Measurements from ENCODE around the gene GLI1.
"Not testable (repeated sequence)": the region's sequence is repeated elsewhere in the genome, so short reads cannot be mapped to it uniquely, and the experiment has no call there.

Gene GLI1

DNA sequence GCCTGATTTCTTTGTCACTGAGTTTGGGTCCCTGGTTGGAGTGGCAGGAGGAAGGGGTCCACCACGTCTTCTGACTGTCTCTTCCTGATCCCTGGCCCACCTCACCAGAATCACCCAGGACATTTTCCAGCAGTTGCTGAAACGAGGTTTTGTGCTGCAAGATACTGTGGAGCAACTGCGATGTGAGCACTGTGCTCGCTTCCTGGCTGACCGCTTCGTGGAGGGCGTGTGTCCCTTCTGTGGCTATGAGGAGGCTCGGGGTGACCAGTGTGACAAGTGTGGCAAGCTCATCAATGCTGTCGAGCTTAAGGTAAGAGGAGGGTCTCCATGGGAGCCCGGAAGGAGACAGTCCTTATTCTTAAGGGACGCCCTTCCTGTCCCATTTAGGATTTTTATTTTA, 40.6 kb downstream of the GLI1 start:
- no peak for DNase-seq

GRCh38 chr12:57502311-57502969, 42.9 kb downstream of the GLI1 start:
- DNase-seq: not testable (repeated sequence)

DNA sequence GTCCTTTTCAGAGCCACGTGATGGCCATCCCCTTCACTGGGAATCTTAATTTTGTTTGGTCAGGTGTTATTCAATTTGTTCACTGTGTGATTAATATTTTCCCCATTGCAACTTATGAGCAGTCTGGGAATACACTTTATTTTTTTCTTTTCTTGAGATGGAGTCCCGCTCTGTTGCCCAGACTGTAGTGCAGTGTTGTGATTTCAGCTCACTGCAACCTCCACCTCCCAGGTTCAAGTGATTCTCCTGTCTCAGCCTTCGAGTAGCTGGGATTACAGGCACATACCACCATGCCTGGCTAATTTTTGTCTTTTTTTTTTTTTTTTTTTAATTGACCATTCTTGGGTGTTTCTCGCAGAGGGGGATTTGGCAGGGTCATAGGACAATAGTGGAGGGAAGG, 47.0 kb downstream of the GLI1 start:
- not testable (repeated sequence) for DNase-seq

- not testable (repeated sequence) for DNase-seq
Measured at GRCh38 chr12:57507796-57508195, 48.2 kb downstream of the GLI1 start.

DNA sequence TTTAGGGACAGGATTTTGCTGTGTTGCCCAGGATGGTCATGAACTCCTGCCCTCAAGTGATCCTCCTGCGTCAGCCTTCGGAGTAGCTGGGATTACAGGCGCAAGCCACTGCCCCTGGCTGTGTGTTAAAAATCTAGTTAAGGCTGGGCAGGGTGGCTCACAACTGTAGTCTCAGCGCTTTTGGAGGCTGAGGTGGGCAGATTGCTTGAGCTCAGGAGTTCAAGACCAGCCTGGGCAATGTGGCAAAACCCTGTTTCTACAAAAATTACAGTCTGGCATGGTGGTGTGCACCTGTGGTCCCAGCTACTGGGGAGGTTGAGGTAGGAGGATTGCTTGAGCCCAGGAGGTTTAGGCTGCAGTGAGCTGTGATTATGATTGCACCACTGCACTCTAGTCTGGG, 51.6 kb downstream of the GLI1 start:
- DNase-seq: no peak

DNA sequence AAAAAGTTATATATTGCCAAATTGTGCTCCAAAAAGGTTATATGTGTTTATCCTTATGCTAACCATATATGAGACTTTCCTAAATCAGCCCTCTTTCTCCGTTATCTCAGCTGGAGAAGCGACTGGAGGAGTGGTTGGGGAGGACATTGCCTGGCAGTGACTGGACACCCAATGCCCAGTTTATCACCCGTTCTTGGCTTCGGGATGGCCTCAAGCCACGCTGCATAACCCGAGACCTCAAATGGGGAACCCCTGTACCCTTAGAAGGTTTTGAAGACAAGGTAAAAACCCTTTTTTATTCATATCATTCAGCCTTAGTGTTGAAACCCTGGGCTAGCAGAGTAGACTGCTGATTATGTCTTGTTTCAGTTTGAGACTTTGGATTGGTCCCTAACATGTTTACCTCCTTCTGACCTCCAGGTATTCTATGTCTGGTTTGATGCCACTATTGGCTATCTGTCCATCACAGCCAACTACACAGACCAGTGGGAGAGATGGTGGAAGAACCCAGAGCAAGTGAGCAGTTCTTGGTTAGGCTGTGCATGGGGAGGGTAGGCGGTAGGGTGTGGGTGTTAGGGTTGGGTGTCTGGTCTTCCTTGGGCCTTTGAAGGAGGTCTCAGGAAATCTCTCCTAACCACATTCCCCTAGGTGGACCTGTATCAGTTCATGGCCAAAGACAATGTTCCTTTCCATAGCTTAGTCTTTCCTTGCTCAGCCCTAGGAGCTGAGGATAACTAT, 52.2 kb downstream of the GLI1 start:
- no peak for DNase-seq

DNA sequence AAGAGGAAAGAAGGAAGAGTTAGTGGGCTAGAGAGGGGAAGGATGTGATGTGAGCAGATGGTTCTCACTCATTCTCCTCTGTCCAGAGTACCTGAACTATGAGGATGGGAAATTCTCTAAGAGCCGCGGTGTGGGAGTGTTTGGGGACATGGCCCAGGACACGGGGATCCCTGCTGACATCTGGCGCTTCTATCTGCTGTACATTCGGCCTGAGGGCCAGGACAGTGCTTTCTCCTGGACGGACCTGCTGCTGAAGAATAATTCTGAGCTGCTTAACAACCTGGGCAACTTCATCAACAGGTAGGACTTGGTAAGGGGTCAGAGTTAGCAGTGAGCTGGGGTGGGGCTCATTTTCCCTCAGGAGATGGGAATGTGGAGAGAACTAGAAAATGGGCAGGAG, 53.1 kb downstream of the GLI1 start:
- DNase-seq: no peak

DNA sequence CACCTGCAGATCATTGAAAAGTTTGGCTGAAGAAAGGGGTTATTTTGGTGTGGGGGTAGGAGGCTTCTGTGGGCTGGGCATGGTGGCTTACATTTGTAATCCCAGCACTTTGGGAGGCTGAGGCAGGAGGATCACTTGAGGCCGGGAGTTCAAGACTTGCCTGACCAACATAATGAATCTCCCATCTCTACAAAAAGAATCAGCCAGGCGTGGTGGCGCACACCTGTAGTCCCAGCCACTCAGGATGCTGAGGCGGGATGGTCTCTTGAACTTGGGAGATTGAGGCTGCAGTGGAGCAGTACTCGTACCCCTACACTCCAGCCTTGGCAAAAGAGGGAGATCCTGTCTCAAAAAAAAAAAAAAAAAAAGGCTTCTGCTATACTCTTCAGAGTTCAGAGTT, 53.7 kb downstream of the GLI1 start:
- DNase-seq: no peak

DNA sequence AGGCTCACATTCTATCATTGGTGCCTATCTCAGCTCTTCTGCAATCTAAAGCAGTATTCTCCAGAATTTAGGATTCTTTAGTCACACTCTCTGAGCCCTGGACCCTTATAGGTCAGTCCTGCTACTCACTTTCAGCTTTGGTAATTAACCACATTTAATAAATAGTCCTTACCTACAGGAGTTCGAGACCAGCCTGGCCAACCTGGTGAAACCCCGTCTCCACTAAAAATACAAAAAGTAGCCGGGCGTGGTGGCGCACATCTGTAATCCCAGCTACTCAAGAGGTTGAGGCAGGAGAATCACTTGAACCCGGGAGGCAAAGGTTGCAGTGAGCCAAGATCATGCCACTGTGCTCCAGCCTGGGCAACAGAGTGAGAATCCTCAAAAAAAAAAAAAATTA, 54.1 kb downstream of the GLI1 start:
- not testable (repeated sequence) for DNase-seq

DNA sequence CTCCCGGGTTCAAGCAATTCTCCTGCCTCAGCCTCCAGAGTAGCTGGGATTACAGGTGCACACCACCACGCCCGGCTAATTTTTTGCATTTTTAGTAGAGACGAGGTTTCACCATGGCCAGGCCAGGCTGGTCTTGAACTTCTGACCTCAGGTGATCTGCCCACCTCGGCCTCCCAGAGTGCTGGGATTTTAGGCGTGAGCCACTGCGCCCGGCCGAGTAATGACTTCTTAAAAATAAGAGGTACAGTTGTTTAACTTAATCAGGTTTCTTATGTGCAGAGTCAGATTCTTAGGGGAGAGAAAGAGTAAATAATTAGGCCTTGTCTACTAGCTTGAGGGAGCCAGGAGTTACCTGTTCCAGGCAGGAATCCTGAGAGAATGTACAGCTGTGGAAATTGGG, 54.7 kb downstream of the GLI1 start:
- not testable (repeated sequence) for DNase-seq

DNA sequence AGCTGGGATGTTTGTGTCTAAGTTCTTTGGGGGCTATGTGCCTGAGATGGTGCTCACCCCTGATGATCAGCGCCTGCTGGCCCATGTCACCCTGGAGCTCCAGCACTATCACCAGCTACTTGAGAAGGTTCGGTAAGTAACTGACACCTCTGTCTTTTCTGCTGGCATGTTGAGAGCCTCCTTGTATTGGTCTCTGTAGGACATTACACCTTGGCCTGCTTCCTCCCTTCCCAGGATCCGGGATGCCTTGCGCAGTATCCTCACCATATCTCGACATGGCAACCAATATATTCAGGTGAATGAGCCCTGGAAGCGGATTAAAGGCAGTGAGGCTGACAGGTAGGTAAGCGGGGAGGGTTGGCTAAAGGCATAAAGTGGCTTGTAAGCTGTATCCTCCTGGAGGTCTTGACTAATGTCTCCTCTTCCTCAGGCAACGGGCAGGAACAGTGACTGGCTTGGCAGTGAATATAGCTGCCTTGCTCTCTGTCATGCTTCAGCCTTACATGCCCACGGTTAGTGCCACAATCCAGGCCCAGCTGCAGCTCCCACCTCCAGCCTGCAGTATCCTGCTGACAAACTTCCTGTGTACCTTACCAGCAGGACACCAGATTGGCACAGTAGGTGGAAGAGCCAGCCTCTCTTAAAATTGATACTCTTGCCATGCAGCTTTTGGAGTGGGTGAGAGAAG, 55.3 kb downstream of the GLI1 start:
- DNase-seq: no peak

- no peak for DNase-seq
Measured at GRCh38 chr12:57515408-57515933, 55.9 kb downstream of the GLI1 start.

DNA sequence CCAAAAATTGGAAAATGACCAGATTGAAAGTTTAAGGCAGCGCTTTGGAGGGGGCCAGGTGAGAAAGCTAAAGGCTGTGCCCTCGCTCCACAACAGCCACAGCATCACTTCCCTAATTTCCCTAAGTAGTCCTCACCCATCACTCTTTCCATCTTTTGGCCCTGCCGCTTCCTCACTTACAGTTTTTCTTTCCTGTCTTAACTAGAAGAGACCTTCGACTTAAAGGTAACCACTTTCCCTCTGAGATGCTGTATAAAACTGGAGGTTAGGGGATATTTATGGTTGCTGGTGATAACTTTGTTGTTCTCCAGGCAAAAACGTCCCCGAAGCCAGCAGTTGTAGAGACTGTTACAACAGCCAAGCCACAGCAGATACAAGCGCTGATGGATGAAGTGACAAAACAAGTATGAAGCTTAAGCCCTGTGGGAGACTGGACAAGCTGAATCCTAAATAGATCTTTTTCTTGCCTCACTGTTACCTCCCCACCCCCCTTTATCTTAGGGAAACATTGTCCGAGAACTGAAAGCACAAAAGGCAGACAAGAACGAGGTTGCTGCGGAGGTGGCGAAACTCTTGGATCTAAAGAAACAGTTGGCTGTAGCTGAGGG, 56.5 kb downstream of the GLI1 start:
- DNase-seq: no peak

- no peak for DNase-seq
Measured at GRCh38 chr12:57516617-57517153, 57.1 kb downstream of the GLI1 start.

GRCh38 chr12:57517187-57517586, 57.6 kb downstream of the GLI1 start:
- DNase-seq: no peak

- DNase-seq: not testable (repeated sequence)
Measured at GRCh38 chr12:57517718-57518117, 58.1 kb downstream of the GLI1 start.

- no peak for DNase-seq
Measured at GRCh38 chr12:57518176-57518919, 58.8 kb downstream of the GLI1 start.

DNA sequence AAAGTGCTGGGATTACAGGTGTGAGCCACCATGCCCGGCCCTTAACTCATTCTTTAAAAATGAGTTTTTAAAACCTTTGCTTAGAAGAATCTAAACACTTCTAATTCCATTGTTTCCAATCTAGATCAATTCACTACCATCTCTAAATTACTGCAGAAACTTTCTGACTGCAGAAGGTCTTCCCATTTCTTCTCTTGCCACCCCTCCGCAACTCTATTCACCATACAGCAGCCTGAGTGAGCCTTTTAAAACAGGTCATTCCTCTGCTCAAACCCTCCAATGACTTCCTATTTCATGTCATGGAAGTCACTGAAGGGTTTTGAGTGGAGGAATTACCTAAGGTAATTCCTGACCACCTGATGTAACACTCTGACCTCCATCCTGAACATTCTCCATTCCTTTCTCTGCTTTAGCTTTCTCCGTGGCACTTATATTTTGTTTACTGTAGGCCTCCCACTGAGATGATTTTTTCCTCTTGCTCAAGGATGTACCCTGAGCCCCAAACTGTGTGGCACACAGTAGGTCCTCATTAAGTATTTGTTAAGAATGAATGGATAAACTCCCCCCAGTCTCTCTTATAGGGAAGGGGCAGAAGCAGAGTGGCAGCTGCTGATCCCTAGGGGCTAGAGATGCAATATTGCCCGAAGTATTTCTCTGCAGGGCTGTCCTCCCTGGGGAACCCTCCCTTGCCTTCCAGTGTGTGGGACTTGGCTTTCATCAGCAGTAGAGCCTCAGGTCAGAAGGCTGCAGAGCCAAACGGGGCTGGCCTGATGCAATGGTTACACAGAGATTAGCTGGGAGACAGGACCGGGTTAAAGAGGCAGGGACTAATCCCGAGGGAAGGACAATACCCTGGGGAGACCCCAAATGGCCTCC, 59.6 kb downstream of the GLI1 start:
- DNase-seq: no peak

GRCh38 chr12:57519796-57520052, 60.1 kb downstream of the GLI1 start:
- DNase-seq: peak; percentile 32

DNA sequence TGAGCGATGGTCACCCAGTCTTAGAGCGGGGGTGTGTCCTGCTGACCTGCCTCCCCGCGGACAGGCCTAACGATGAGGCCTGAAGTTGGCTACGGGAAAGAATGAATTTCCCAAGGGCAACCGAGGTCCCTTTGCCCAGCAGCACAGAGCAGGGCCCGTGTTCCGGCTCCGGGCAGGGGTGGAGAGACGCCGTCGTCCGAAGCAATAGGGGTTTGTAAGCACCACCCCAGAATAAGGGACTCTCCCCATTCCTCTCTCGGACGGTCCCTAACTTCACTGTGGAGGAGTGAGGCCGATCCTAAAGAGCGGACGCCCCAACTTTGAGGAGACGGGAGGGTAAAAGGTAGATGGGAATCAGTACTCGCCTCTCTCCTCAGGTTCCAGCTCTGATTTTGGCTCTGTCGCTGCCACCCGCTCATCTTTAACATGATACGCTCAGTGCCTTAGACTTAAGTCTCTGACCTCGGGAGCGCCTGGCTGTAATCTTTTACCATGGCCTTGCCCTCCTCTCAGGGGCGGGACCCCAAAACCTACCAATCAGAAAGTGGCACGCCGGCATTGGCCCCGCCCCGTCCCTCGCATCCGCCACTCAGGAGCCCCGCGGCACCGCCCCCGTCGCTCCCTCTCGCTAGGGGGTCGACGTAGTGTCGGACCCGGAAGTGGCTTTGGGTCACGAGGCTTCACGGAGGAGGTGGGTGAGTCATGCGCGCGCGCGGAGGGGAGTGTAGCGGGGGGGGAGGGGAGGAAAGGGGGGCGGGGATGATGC, 60.7 kb downstream of the GLI1 start, which contains the start of gene DDIT3:
Gene DDIT3, minus strand, starts transcription at position 462 of the 766 bp plus-strand sequence. CDS start 3,108 bp downstream, outside the sequence.
- DNase-seq: peak; percentile 99

All from activated naive CD4-positive, alpha-beta T cell treated with Interleukin-2 at 50 U/mL for 16 hours (primary cell).